Activated CD8-positive, alpha-beta T cell treated with anti-CD3 and anti-CD28 coated beads, Interleukin-2, amount 10 ng/mL, durations not matched to agents 7 days and 5 days (primary cell): ENCODE results near the gene RAD51B. TPM values are rescaled to one million over a fixed set of nuclear protein-coding genes. Genes with fewer than 3 reads are reported as not detected.
"Not testable (repeated sequence)": the region's sequence is repeated elsewhere in the genome, so short reads cannot be mapped to it uniquely, and the experiment has no call there.

Experiments
- ATAC-seq: fragments of 150-1000 bp; cut with Tn5 transposase; one replicate; pipeline ENCODE4 v1.10.0; 2021; ENCODE audit warnings: moderate library complexity
- CTCF ChIA-PET: fragments of 350-600 bp; sonication (Branson Sonifier 250); formaldehyde crosslinking; loops from one replicate; lab custom pipeline; 2021; ENCODE audit warnings: antibody characterized with exemption; lab: Charles Lee
- POLR2A ChIA-PET: fragments of 350-600 bp; sonication (Branson Sonifier 250); formaldehyde crosslinking; loops from one replicate; lab custom pipeline; 2021; ENCODE audit warnings: antibody characterized with exemption; lab: Charles Lee
- DNase-seq: peaks from one replicate; pipeline ENCODE4 v3.0.0-alpha.2; 2020
- H3K27ac Mint-ChIP-seq: one replicate; pipeline ENCODE4 v1.8.0; 2021; ENCODE audit warnings: mild to moderate bottlenecking, mixed read lengths
- H3K27me3 Mint-ChIP-seq: one replicate; pipeline ENCODE4 v1.8.0; 2021; ENCODE audit warnings: low read depth, mixed read lengths
- H3K36me3 Mint-ChIP-seq: one replicate; pipeline ENCODE4 v1.8.0; 2021; ENCODE audit warnings: low read depth, mixed read lengths
- H3K4me1 Mint-ChIP-seq: one replicate; pipeline ENCODE4 v1.8.0; 2021; ENCODE audit warnings: low read depth, mixed read lengths
- H3K4me3 Mint-ChIP-seq: one replicate; pipeline ENCODE4 v1.8.0; 2021; ENCODE audit warnings: mild to moderate bottlenecking, mixed read lengths
- H3K9me3 Mint-ChIP-seq: one replicate; pipeline ENCODE4 v1.8.0; 2022; ENCODE audit warnings: mixed read lengths; ENCODE audit not compliant: insufficient read depth
- total RNA-seq, 2 experiments: library from RNA; stranded (reverse); gene quantifications; one replicate each; pipeline ENCODE4 v1.2.3, GENCODE V29; 2021

The RAD51B gene
- total RNA-seq, 2 experiments from 2014 or later = 34.1 to 38.8 TPM

- H3K4me3 Mint-ChIP-seq = no peak overlapping the region
- no peaks in the 10 kb centered on the region for H3K4me1 Mint-ChIP-seq
- H3K27ac Mint-ChIP-seq = no peak overlapping the region
- POLR2A ChIA-PET = no interaction called here
- DNase-seq = no peak
- no peaks in the 10 kb centered on the region for H3K27me3 Mint-ChIP-seq
- CTCF ChIA-PET = interaction anchor here (1.4 kb wide), 1 partner anchor 9 kb away, joined by 8 read pairs; no protein-coding TSS in a partner anchor
- no peaks in the 10 kb centered on the region for H3K36me3 Mint-ChIP-seq
- H3K9me3 Mint-ChIP-seq = no peaks in the 10 kb centered on the region
- ATAC-seq = no peak
These were observed 132.8 kb downstream of the RAD51B start for GRCh38 chr14:67952381-67952780.

- H3K36me3 Mint-ChIP-seq = no peaks in the 10 kb centered on the region
- no peak overlapping the region for H3K27ac Mint-ChIP-seq
- no peaks in the 10 kb centered on the region for H3K27me3 Mint-ChIP-seq
- ChIA-PET CTCF (interaction anchor here (1.1 to 1.4 kb wide), 2 partner anchors 9 to 14 kb away, joined by 3 to 8 read pairs; no protein-coding TSS in a partner anchor), POLR2A (no interaction called here)
- ATAC-seq = no peak
- H3K4me1 Mint-ChIP-seq = no peaks in the 10 kb centered on the region
- no peaks in the 10 kb centered on the region for H3K9me3 Mint-ChIP-seq
- DNase-seq = no peak
- no peak overlapping the region for H3K4me3 Mint-ChIP-seq
These were observed 133.2 kb downstream of the RAD51B start for GRCh38 chr14:67952786-67953185.

DNA sequence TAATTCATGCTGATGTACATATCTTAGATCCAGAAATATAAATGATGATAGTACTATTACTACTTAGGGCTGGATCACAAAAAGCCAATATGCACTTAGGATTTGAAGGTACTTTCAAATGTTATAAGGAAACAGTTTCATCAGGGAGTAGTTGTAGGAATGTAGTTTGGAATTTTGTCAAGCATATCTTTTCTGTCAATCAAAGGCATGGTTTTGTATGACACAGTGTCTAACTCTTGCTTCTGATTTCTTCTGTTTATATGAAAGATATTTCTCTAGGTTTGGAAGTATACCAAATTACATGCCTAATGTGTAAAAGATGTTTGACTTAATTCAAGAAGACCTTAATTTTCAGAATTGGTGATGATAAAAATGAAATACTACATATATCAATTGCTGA lies 135.7 kb downstream of the RAD51B start:
- Mint-ChIP-seq H3K4me3 (no peak overlapping the region), H3K4me1 (no peaks in the 10 kb centered on the region), H3K36me3 (no peaks in the 10 kb centered on the region), H3K27me3 (no peaks in the 10 kb centered on the region), H3K27ac (no peak overlapping the region), H3K9me3 (no peaks in the 10 kb centered on the region)
- ATAC-seq = no peak
- CTCF ChIA-PET = interaction anchor here (1.1 kb wide), 1 partner anchor 889 kb away, joined by 3 read pairs; no protein-coding TSS in a partner anchor
- DNase-seq = no peak
- POLR2A ChIA-PET = no interaction called here

DNA sequence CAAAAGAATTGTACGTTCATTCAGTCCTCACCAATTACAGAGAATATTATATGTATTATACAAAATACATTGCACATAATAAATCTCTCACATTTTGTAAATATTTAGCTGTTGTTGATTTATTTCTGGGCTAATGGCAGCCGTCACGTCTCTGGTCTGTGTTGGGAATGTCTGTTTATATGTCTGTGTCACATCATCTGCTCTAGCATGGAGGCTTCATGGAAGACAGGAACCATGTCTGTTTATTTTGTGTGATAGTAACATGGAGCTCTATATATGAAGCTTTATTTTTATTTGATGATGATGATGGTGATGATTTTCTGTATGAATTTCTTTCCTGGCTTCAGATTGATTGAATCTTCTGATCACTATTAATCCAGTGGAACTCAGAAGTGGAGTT lies 138.4 kb downstream of the RAD51B start:
- ChIA-PET POLR2A (no interaction called here), CTCF (interaction anchor here (1.6 kb wide), 1 partner anchor 24 kb away, joined by 5 read pairs; no protein-coding TSS in a partner anchor)
- Mint-ChIP-seq H3K27ac (no peak overlapping the region), H3K4me1 (no peaks in the 10 kb centered on the region), H3K4me3 (no peak overlapping the region), H3K36me3 (no peaks in the 10 kb centered on the region), H3K27me3 (no peaks in the 10 kb centered on the region), H3K9me3 (no peaks in the 10 kb centered on the region)
- DNase-seq = no peak
- no peak for ATAC-seq

- DNase-seq = no peak
- CTCF ChIA-PET = no interaction called here
- POLR2A ChIA-PET = no interaction called here
- no peak overlapping the region for H3K27ac Mint-ChIP-seq
- H3K4me1 Mint-ChIP-seq = no peaks in the 10 kb centered on the region
- ATAC-seq = no peak
- no peaks in the 10 kb centered on the region for H3K27me3 Mint-ChIP-seq
- no peak overlapping the region for H3K4me3 Mint-ChIP-seq
- H3K36me3 Mint-ChIP-seq = peaks cover 3% of the 10 kb centered on the region
- H3K9me3 Mint-ChIP-seq = no peaks in the 10 kb centered on the region
These were observed 142.1 kb downstream of the RAD51B start for GRCh38 chr14:67961676-67962075.

GRCh38 chr14:67962215-67962644 lies 142.7 kb downstream of the RAD51B start:
- POLR2A ChIA-PET = no interaction called here
- CTCF ChIA-PET = no interaction called here
- ATAC-seq (no peak), DNase-seq (no peak)
- no peaks in the 10 kb centered on the region for H3K4me1 Mint-ChIP-seq
- no peak overlapping the region for H3K27ac Mint-ChIP-seq
- H3K27me3 Mint-ChIP-seq = no peaks in the 10 kb centered on the region
- peaks cover 6% of the 10 kb centered on the region for H3K36me3 Mint-ChIP-seq
- H3K9me3 Mint-ChIP-seq = no peaks in the 10 kb centered on the region
- no peak overlapping the region for H3K4me3 Mint-ChIP-seq

- ChIA-PET CTCF (no interaction called here), POLR2A (no interaction called here)
- no peaks in the 10 kb centered on the region for H3K4me1 Mint-ChIP-seq
- ATAC-seq = no peak
- H3K36me3 Mint-ChIP-seq = peaks cover 13% of the 10 kb centered on the region
- H3K27me3 Mint-ChIP-seq = no peaks in the 10 kb centered on the region
- H3K9me3 Mint-ChIP-seq = no peaks in the 10 kb centered on the region
- no peak overlapping the region for H3K4me3 Mint-ChIP-seq
- H3K27ac Mint-ChIP-seq = no peak overlapping the region
- DNase-seq = no peak
These were observed 144.0 kb downstream of the RAD51B start for GRCh38 chr14:67963545-67963944.

DNA sequence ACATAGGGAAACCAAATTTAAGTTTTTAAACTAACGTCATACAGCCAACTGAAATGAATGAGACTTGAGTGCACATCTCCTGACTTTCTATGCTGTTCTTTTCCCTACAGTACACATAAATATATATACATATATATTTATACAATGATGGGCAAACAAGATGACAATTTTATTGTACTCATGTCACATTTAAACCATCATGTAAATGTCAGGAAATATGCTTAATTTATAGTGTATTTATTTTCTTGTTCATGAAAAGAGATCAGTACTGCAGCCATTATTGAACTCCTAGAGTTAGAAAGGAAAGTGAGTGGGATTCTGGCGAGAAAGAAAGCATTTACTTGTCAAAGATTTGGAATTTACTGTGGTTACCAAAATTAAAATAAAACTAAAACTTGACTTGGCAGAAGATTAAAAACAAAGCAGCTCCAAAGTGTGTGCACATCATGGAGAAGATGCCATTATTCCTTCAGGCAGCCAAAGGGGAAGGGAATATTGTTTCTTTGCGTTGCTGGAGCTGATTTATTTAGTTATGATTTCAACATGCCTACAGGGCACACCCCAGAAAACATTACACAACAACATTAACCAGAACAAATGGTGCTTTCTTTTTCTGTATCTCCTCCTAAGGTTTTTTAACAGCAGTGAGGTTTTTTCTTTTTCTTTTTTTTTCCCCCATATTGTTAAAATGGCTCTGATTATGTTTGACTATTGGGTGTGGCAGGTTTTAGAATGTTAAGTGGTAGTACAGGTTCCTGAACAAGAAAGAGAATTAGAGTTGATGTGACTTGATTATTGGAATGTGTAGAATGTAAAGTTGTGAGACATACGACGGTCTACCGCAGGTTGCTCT lies 144.6 kb downstream of the RAD51B start:
- H3K9me3 Mint-ChIP-seq = no peaks in the 10 kb centered on the region
- H3K27me3 Mint-ChIP-seq = no peaks in the 10 kb centered on the region
- ATAC-seq (no peak), DNase-seq (no peak)
- no peaks in the 10 kb centered on the region for H3K4me1 Mint-ChIP-seq
- no peak overlapping the region for H3K4me3 Mint-ChIP-seq
- H3K27ac Mint-ChIP-seq = no peak overlapping the region
- peaks cover 13% of the 10 kb centered on the region for H3K36me3 Mint-ChIP-seq
- POLR2A ChIA-PET = no interaction called here
- CTCF ChIA-PET = no interaction called here

DNA sequence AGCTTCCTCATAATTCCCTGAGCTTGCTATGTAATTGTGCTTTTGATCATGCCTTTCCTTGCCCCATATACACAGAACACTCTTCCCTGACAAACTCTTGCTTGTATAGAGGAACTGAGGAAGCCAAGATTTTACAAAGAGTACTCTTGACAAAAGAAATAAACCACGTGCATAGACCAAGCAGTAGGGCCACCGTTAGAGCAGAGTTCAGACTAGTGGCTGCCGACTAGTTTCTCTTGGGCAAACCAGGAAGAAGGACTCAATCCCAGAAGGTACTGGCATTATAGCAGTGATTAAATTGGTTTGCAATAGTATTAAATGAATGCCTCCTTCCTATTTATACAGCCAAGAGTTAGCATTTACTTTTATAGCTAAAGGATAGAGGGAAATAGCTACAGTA lies 146.1 kb downstream of the RAD51B start:
- Mint-ChIP-seq H3K4me3 (no peak overlapping the region), H3K27ac (no peak overlapping the region), H3K27me3 (no peaks in the 10 kb centered on the region), H3K4me1 (no peaks in the 10 kb centered on the region), H3K36me3 (peaks cover 13% of the 10 kb centered on the region), H3K9me3 (no peaks in the 10 kb centered on the region)
- ATAC-seq = no peak
- CTCF ChIA-PET = no interaction called here
- POLR2A ChIA-PET = no interaction called here
- DNase-seq = no peak

DNA sequence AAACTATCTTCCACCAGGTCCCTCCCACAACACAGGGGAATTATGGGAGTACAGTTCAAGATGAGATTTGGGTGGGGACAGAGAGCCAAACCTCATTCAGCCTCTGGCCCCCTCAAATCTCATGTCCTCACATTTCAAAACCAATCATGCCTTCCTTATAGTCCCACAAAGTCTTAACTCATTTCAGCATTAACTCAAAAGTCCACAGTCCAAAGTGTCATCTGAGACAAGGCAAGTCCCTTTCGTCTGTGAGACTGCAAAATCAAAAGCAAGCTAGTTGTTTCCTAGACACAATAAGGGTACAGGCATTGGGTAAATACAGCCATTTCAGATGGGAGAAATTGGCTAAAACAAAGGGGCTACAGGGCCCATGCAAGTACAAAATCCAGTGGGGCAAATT lies 147.6 kb downstream of the RAD51B start:
- POLR2A ChIA-PET = no interaction called here
- DNase-seq = no peak
- CTCF ChIA-PET = no interaction called here
- Mint-ChIP-seq H3K27ac (no peak overlapping the region), H3K4me1 (no peaks in the 10 kb centered on the region), H3K4me3 (no peak overlapping the region), H3K36me3 (peaks cover 13% of the 10 kb centered on the region), H3K27me3 (no peaks in the 10 kb centered on the region), H3K9me3 (no peaks in the 10 kb centered on the region)
- ATAC-seq = no peak

DNA sequence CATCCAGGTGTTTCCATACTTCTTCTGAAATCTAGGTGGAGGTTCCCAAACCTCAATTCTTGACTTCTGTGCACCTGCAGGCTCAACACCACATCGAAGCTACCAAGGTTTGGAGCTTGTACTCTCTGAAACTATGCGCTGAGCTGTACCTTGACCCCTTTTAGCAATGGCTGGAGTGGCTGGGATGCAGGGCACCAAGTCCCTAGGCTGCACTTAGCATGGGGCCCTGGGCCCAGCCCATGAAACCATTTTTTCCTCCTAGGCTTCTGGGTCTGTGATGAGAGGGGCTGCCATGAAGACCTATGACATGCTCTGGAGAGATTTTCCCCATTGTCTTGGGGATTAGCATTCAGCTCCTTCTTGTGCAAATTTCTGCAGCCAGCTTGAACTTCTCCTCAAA lies 148.4 kb downstream of the RAD51B start:
- ATAC-seq, H3K9me3 Mint-ChIP-seq, DNase-seq, H3K4me3 Mint-ChIP-seq, H3K27ac Mint-ChIP-seq, POLR2A ChIA-PET, H3K27me3 Mint-ChIP-seq, H3K4me1 Mint-ChIP-seq: not testable (repeated sequence)
- CTCF ChIA-PET = interaction anchor here (0.6 kb wide), 1 partner anchor 256 kb away, joined by 3 read pairs; no protein-coding TSS in a partner anchor
- peaks cover 13% of the 10 kb centered on the region for H3K36me3 Mint-ChIP-seq

DNA sequence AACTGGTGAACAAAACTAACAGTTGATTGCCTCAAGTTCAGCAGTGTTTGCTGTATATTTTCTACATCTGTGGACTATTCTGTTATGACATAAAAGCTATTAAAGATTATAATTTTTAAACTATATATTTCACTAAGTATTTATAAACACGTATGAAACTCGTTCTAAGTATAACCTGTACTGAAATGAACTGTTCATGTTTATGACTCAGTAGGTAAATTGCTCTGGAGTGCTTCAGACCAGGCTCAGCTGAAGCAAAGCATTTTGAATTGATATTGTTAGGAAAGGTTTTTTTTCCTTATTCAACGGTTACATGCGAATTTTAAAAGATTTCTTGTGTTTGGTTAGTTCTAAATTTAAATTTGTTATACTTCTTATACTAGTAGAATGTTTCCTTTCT lies 151.3 kb downstream of the RAD51B start:
- Mint-ChIP-seq H3K36me3 (peaks cover 13% of the 10 kb centered on the region), H3K4me1 (no peaks in the 10 kb centered on the region), H3K4me3 (no peak overlapping the region), H3K27ac (no peak overlapping the region), H3K27me3 (no peaks in the 10 kb centered on the region), H3K9me3 (no peaks in the 10 kb centered on the region)
- POLR2A ChIA-PET = no interaction called here
- DNase-seq (no peak), ATAC-seq (no peak)
- CTCF ChIA-PET = no interaction called here
